HG03442 (cell line): ENCODE measurements around the gene METTL9.
"Not testable (repeated sequence)": the region's sequence is repeated elsewhere in the genome, so short reads cannot be mapped to it uniquely, and the experiment has no call there.

ENCODE experiments used
- ATAC-seq: cut with Tn5 transposase; IDR thresholded peaks from one replicate; pipeline ENCODE4 v1.9.1; 2021; ENCODE audit warnings: mild to moderate bottlenecking, moderate library complexity; ENCODE audit not compliant: unreplicated experiment

Gene METTL9

GRCh38 chr16:21656795-21657768, 57.7 kb downstream of the METTL9 start:
- ATAC-seq: no peak

GRCh38 chr16:21659124-21659523, 59.7 kb downstream of the METTL9 start:
- no peak for ATAC-seq

- no peak for ATAC-seq
Measured at GRCh38 chr16:21663889-21664647, 64.7 kb downstream of the METTL9 start, which contains the start of gene OTOA. TSS of gene OTOA (plus strand) at chr16:21663968. CDS start at chr16:21678515, 14,547 bp downstream.

- ATAC-seq: no peak
Measured at GRCh38 chr16:21664801-21665492, 65.6 kb downstream of the METTL9 start.

GRCh38 chr16:21666772-21667171, 67.4 kb downstream of the METTL9 start:
- ATAC-seq: no peak

- ATAC-seq: no peak
Measured at GRCh38 chr16:21667575-21667974, 68.2 kb downstream of the METTL9 start.

- ATAC-seq: no peak
Measured at GRCh38 chr16:21673469-21673868, 74.1 kb downstream of the METTL9 start.

GRCh38 chr16:21674456-21674855, 75.1 kb downstream of the METTL9 start:
- not testable (repeated sequence) for ATAC-seq

- ATAC-seq: not testable (repeated sequence)
Measured at GRCh38 chr16:21680714-21681113, 81.3 kb downstream of the METTL9 start.

GRCh38 chr16:21683184-21683583, 83.8 kb downstream of the METTL9 start:
- ATAC-seq: no peak

- ATAC-seq: no peak
Measured at GRCh38 chr16:21684199-21684598, 84.8 kb downstream of the METTL9 start.

- no peak for ATAC-seq
Measured at GRCh38 chr16:21685034-21685455, 85.7 kb downstream of the METTL9 start.

GRCh38 chr16:21689107-21689506, 89.7 kb downstream of the METTL9 start:
- no peak for ATAC-seq

GRCh38 chr16:21690967-21691366, 91.6 kb downstream of the METTL9 start:
- not testable (repeated sequence) for ATAC-seq

GRCh38 chr16:21694609-21695008, 95.2 kb downstream of the METTL9 start:
- ATAC-seq: no peak

- ATAC-seq: no peak
Measured at GRCh38 chr16:21697032-21697431, 97.7 kb downstream of the METTL9 start.

GRCh38 chr16:21698169-21699032, 99.0 kb downstream of the METTL9 start:
- no peak for ATAC-seq

- ATAC-seq: no peak
Measured at GRCh38 chr16:21701271-21701670, 101.9 kb downstream of the METTL9 start.

- ATAC-seq: no peak
Measured at GRCh38 chr16:21702276-21702675, 102.9 kb downstream of the METTL9 start.

GRCh38 chr16:21703156-21703555, 103.8 kb downstream of the METTL9 start:
- ATAC-seq: no peak
